Measurements from ENCODE around the gene TMEM63C.
"Not testable (repeated sequence)": the region's sequence is repeated elsewhere in the genome, so short reads cannot be mapped to it uniquely, and the experiment has no call there.

The TMEM63C gene

DNA sequence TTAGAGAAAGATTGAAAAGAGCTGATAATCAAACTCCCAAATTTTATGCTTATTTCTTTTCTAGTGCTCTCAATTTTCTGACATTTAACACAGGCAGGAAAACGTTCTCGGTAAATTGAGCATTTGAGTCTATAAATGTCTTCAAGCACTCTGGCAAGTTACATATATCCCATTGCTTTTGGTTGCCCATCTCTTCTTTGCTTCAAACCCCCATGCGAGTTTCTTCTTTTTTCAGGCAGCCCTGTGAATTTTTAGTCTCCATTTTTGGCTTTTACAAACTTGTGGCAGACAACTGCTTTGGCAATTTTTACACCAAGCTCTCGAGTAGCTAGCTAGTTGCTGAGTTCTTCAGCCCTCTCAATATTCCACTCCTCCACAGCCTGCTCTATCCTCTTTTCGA is 8.7 kb upstream of the TMEM63C start:
- Histone ChIP-seq H3K27ac (ENCODE audit: low read depth, low read length) (no peak overlapping the region), H3K9me3 (ENCODE audit: insufficient read depth, low read length) (0 out of 2 replicates have a peak, but pooled peaks cover 7% of the 10 kb centered on the region), H4K20me1 (ENCODE audit: low read depth, low read length) (no peaks in the 10 kb centered on the region), H3K4me2 (ENCODE audit: low read depth, low read length, poor library complexity, severe bottlenecking) (no peak overlapping the region), H3K79me2 (ENCODE audit: insufficient read depth, low read length) (no peaks in the 10 kb centered on the region), H2AFZ (ENCODE audit: low read depth, low read length, severe bottlenecking) (no peak overlapping the region), H3K9ac (ENCODE audit: low read length) (no peak overlapping the region), H3K27me3 (ENCODE audit: low read length) (no peaks in the 10 kb centered on the region), H3K4me3 (ENCODE audit: insufficient read depth, low read length, poor library complexity, severe bottlenecking) (no peak overlapping the region), H3F3A (ENCODE audit: insufficient read depth) (no peaks in the 10 kb centered on the region), H3K36me3 (ENCODE audit: low read length) (no peaks in the 10 kb centered on the region), H3K9me2 (replicated peaks; ENCODE audit: insufficient read depth, low read length) (no peaks in the 10 kb centered on the region)
- no peak for TF ChIP-seq EZH2phosphoT487 (conservative IDR thresholded peaks at IDR 0.05; ENCODE audit: low read length)

DNA sequence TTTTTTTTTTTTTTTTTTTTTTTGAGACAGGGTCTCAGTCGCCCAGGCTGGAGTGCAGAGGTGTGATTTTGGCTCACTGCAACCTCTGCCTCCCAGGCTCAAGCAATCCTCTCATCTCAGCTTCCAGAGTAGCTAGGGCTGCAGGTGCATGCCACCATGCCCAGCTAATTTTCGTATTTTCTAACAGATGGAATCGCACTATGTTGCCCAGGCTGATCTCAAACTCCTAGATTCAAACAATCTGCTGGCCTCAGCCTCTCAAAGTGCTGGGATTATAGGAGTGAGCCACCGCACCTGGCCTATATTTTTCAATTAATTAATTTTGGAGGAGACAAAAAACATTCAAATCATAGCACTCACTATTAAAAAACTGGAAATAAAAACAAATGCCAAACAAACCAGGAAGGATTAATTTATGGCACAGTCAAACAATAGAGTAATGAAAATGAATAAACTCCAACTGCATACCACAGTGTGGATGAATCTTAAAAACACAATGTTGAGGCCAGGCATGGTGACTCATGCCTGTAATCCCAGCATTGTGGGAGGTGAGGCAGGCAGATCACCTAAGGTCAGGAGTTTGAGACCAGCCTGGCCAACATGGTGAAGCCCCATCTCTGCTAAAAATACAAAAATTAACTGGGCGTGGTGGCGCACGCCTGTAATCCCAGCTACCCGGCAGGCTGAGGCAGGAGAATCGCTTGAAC is 7.5 kb upstream of the TMEM63C start:
- not testable (repeated sequence) for H3K4me2 ChIP-seq (ENCODE audit: low read depth, low read length, poor library complexity, severe bottlenecking); H3K27me3 ChIP-seq (ENCODE audit: low read length); H3K4me3 ChIP-seq (ENCODE audit: insufficient read depth, low read length, poor library complexity, severe bottlenecking); H3K9me3 ChIP-seq (ENCODE audit: insufficient read depth, low read length); H3K9me2 ChIP-seq (replicated peaks; ENCODE audit: insufficient read depth, low read length); H2AFZ ChIP-seq (ENCODE audit: low read depth, low read length, severe bottlenecking); H3K79me2 ChIP-seq (ENCODE audit: insufficient read depth, low read length); H3K36me3 ChIP-seq (ENCODE audit: low read length); H3K27ac ChIP-seq (ENCODE audit: low read depth, low read length); H4K20me1 ChIP-seq (ENCODE audit: low read depth, low read length); H3K9ac ChIP-seq (ENCODE audit: low read length); H3F3A ChIP-seq (ENCODE audit: insufficient read depth)

DNA sequence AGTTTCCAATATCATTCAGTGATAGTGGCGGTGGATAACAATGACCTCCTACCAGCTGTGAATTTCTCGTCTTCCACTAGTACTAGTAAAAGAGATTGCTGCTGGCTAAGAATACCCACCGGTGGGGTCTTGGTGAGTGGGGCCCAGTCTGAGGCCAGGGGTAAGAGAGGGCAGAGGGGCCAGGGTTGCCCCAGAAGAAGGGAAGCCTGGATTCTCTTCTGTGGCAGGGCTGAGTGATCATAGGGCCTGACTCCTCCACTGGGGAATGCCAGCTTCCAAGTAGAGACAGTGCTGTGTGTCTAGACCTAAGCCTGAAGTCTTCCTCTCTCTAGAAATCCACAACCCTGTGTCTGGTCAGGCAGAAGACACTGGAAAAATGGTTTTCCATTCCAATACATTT is 5.8 kb upstream of the TMEM63C start:
- H3K27ac ChIP-seq (ENCODE audit: low read depth, low read length) = no peak overlapping the region
- H3K9me2 ChIP-seq (replicated peaks; ENCODE audit: insufficient read depth, low read length) = no peaks in the 10 kb centered on the region
- H3K36me3 ChIP-seq (ENCODE audit: low read length) = no peaks in the 10 kb centered on the region
- H3K4me2 ChIP-seq (ENCODE audit: low read depth, low read length, poor library complexity, severe bottlenecking) = no peak overlapping the region
- H3F3A ChIP-seq (ENCODE audit: insufficient read depth) = no peaks in the 10 kb centered on the region
- H2AFZ ChIP-seq (ENCODE audit: low read depth, low read length, severe bottlenecking) = no peak overlapping the region
- H3K27me3 ChIP-seq (ENCODE audit: low read length) = no peaks in the 10 kb centered on the region
- H3K9me3 ChIP-seq (ENCODE audit: insufficient read depth, low read length) = no peaks in the 10 kb centered on the region
- TF ChIP-seq, protein P1, sequence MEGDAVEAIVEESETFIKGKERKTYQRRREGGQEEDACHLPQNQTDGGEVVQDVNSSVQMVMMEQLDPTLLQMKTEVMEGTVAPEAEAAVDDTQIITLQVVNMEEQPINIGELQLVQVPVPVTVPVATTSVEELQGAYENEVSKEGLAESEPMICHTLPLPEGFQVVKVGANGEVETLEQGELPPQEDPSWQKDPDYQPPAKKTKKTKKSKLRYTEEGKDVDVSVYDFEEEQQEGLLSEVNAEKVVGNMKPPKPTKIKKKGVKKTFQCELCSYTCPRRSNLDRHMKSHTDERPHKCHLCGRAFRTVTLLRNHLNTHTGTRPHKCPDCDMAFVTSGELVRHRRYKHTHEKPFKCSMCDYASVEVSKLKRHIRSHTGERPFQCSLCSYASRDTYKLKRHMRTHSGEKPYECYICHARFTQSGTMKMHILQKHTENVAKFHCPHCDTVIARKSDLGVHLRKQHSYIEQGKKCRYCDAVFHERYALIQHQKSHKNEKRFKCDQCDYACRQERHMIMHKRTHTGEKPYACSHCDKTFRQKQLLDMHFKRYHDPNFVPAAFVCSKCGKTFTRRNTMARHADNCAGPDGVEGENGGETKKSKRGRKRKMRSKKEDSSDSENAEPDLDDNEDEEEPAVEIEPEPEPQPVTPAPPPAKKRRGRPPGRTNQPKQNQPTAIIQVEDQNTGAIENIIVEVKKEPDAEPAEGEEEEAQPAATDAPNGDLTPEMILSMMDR (IDR thresholded peaks at IDR 0.05; ENCODE audit: insufficient read depth, low read length, poor library complexity, severe bottlenecking) = no peak
- no peak for TF ChIP-seq EZH2phosphoT487 (conservative IDR thresholded peaks at IDR 0.05; ENCODE audit: low read length)
- H3K9ac ChIP-seq (ENCODE audit: low read length) = no peak overlapping the region
- no peaks in the 10 kb centered on the region for H3K79me2 ChIP-seq (ENCODE audit: insufficient read depth, low read length)
- no peaks in the 10 kb centered on the region for H4K20me1 ChIP-seq (ENCODE audit: low read depth, low read length)
- no peak overlapping the region for H3K4me3 ChIP-seq (ENCODE audit: insufficient read depth, low read length, poor library complexity, severe bottlenecking)

DNA sequence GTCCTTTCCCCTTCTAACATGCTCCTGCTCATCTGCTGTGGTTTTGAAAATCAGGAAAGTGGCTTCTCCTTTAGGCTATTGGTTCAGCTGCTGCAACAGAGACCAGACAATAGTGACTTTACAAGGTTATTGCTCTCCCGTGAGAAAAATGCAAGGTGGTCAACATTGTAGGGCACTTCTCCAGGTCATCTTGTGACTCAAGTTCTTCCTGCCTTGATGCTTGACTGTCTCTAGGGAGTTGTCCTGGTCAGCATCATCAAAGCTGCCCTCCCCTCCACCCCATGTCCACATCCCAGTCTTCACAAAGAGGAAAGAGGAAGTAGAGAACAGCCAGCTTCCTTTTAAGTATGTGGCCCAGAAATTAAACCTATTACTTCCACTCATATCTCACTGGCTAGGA is 3.9 kb upstream of the TMEM63C start:
- Histone ChIP-seq H3K4me2 (ENCODE audit: low read depth, low read length, poor library complexity, severe bottlenecking) (no peak overlapping the region), H2AFZ (ENCODE audit: low read depth, low read length, severe bottlenecking) (no peak overlapping the region)

More for the DNA sequence above, 3.9 kb upstream of the TMEM63C start:
- H3K36me3 ChIP-seq (ENCODE audit: low read length) = no peaks in the 10 kb centered on the region
- H3K79me2 ChIP-seq (ENCODE audit: insufficient read depth, low read length) = no peaks in the 10 kb centered on the region
- no peaks in the 10 kb centered on the region for H3K9me2 ChIP-seq (replicated peaks; ENCODE audit: insufficient read depth, low read length)
- H4K20me1 ChIP-seq (ENCODE audit: low read depth, low read length) = no peaks in the 10 kb centered on the region
- H3K9ac ChIP-seq (ENCODE audit: low read length) = no peak overlapping the region
- TF ChIP-seq, protein P1 (IDR thresholded peaks at IDR 0.05; ENCODE audit: insufficient read depth, low read length, poor library complexity, severe bottlenecking) = no peak
- no peak for TF ChIP-seq EZH2phosphoT487 (conservative IDR thresholded peaks at IDR 0.05; ENCODE audit: low read length)
- H3K27ac ChIP-seq (ENCODE audit: low read depth, low read length) = no peak overlapping the region
- H3K27me3 ChIP-seq (ENCODE audit: low read length) = no peaks in the 10 kb centered on the region
- H3F3A ChIP-seq (ENCODE audit: insufficient read depth) = no peaks in the 10 kb centered on the region
- no peak overlapping the region for H3K4me3 ChIP-seq (ENCODE audit: insufficient read depth, low read length, poor library complexity, severe bottlenecking)
- no peaks in the 10 kb centered on the region for H3K9me3 ChIP-seq (ENCODE audit: insufficient read depth, low read length)
